ENCODE data around the gene SAP30. TPM values are rescaled to one million over a fixed set of nuclear protein-coding genes. Genes with fewer than 3 reads are reported as not detected.
A peak's percentile ranks its signal among the peaks of the same experiment; 100 is the strongest.

The SAP30 gene
- total and polyA plus RNA-seq, 2 of the 4 experiments (the other 2 are of a cell fraction) = 3.8 to 11.7 TPM

DNA sequence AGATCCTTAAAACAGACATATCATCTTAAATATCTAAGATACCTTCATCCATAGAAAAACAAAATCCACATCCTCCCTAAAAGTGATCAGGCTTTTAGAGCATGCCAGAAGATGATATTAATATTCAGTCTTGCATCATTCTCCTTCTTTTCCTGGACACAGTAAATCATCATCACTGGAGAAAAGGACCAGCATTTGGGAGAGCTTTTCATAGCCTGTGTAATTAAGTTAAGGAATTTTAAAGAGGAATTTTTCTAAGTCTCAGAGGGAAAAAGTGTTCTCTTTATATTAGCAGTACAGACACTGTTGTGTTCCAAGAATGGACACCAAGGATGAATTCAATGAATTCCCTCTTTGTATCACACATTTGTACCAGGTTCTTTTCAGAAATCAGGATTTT, 27.5 kb downstream of the SAP30 start:
- no peak overlapping the region for H2BK20ac ChIP-seq (ENCODE audit: low read depth, low read length)
- no peak overlapping the region for H4K5ac ChIP-seq (ENCODE audit: low read depth, low read length)
- H3K9me1 ChIP-seq (ENCODE audit: insufficient read depth, low read length) = no peaks in the 10 kb centered on the region
- no peak overlapping the region for H3K27ac ChIP-seq (ENCODE audit: insufficient read depth, low read length)
- dilution Hi-C loops (cut with HindIII; ENCODE audit: low sequenced_read_pairs, unreplicated experiment) = no loop called here
- no peaks in the 10 kb centered on the region for H3K4me1 ChIP-seq (ENCODE audit: control insufficient read depth, insufficient read depth, low read length)
- H2AK9ac ChIP-seq (replicated peaks; ENCODE audit: low read depth, low read length, poor library complexity) = no peak overlapping the region
- no peak overlapping the region for H3K4me3 ChIP-seq (ENCODE audit: insufficient read depth, low read depth, low read length)
- CTCF ChIA-PET = no interaction called here
- H4K91ac ChIP-seq (ENCODE audit: insufficient read depth, low read depth, low read length) = no peak overlapping the region
- no TSS peak for BruUV-seq (replicated peaks)
- H3K14ac ChIP-seq (replicated peaks; ENCODE audit: low read depth, low read length) = no peak overlapping the region
- DNase-seq (no peak), ATAC-seq (ENCODE audit: low read depth) (no peak)
- no peaks in the 10 kb centered on the region for H4K20me1 ChIP-seq (ENCODE audit: insufficient read depth, low read length)
- no peak overlapping the region for H2BK15ac ChIP-seq (ENCODE audit: low read depth, low read length)
- H3K36me3 ChIP-seq (ENCODE audit: control insufficient read depth, insufficient read depth, low read length) = no peaks in the 10 kb centered on the region
- no peak overlapping the region for H2AK5ac ChIP-seq (ENCODE audit: low read depth, low read length)
- H3K79me1 ChIP-seq (ENCODE audit: low read depth in 1 of 2, low read length in 2 of 2) = no peaks in the 10 kb centered on the region
- no peak overlapping the region for H3K23ac ChIP-seq (ENCODE audit: low read depth, low read length)
- no peaks in the 10 kb centered on the region for H3K27me3 ChIP-seq (ENCODE audit: control insufficient read depth, insufficient read depth, low read length)
- POLR2A ChIA-PET (ENCODE audit: unreplicated experiment) = no interaction called here
- in situ Hi-C loops (cut with MboI; ENCODE audit: low sequenced_read_pairs) = no loop called here
- H3K56ac ChIP-seq (ENCODE audit: extremely low read depth, insufficient read depth, low read length) = no peak overlapping the region
- no peak overlapping the region for H4K8ac ChIP-seq (ENCODE audit: low read depth in 2 of 2, low read length in 2 of 2)
- intact Hi-C loops (cut with micrococcal nuclease) = no loop called here
- H3K4ac ChIP-seq (ENCODE audit: low read depth, low read length) = no peak overlapping the region
- H3K9me3 ChIP-seq (ENCODE audit: control insufficient read depth, insufficient read depth, low read length) = no peaks in the 10 kb centered on the region
- no peak overlapping the region for H3K4me2 ChIP-seq (ENCODE audit: low read depth, low read length)
- H3K18ac ChIP-seq (ENCODE audit: low read depth, low read length) = no peak overlapping the region
- no peak overlapping the region for H2AFZ ChIP-seq (replicated peaks; ENCODE audit: low read length, poor library complexity)
- TF ChIP-seq CEBPB (IDR thresholded peaks at IDR 0.05; ENCODE audit: low read depth, low read length) = peak; percentile 34; the same call in 1 of the 2 replicates
- no peak for TF ChIP-seq CTCF (conservative IDR thresholded peaks at IDR 0.05; ENCODE audit: low read depth, low read length)
- H3K9ac ChIP-seq (ENCODE audit: low read depth, low read length) = no peak overlapping the region
- H2BK120ac ChIP-seq (ENCODE audit: low read depth, low read length) = no peak overlapping the region
- no peak overlapping the region for H2BK5ac ChIP-seq (ENCODE audit: low read depth, low read length, poor library complexity, severe bottlenecking)
